ENCODE measurements around the gene CCDC18.

CCDC18 gene

GRCh38 chr1:93323185-93323820, 142.8 kb downstream of the CCDC18 start:
- no peak for TF ChIP-seq CTCF (IDR thresholded peaks at IDR 0.05; ENCODE audit: low read depth, low read length, missing control alignments)
- H3K4me3 ChIP-seq (ENCODE audit: low read depth, low read length), result no peak overlapping the region
- DNase-seq (ENCODE audit: low read depth), result no peak

GRCh38 chr1:93324486-93325464, 144.3 kb downstream of the CCDC18 start:
- H3K4me3 ChIP-seq (ENCODE audit: low read depth, low read length), result no peak overlapping the region
- TF ChIP-seq CTCF (IDR thresholded peaks at IDR 0.05; ENCODE audit: low read depth, low read length, missing control alignments), result no peak
- no peak for DNase-seq (ENCODE audit: low read depth)
